LNCAP (cell line): Measurements from ENCODE around the gene ELF2.

Experiments used
- CTCF ChIP-seq: fragments of 450-650 bp; IDR thresholded peaks from 2 replicates; pipeline ENCODE4 v1.5.1; 2017; ENCODE audit warnings: mild to moderate bottlenecking

Gene ELF2

GRCh38 chr4:139146926-139147629 lies 29.9 kb downstream of the ELF2 start:
- no peak for TF ChIP-seq CTCF

- no peak for TF ChIP-seq CTCF
Measured at GRCh38 chr4:139145552-139145932, 31.5 kb downstream of the ELF2 start.

- TF ChIP-seq CTCF: no peak
Measured at GRCh38 chr4:139144911-139145551, 32.0 kb downstream of the ELF2 start.

GRCh38 chr4:139144161-139144859 lies 32.7 kb downstream of the ELF2 start:
- no peak for TF ChIP-seq CTCF

- TF ChIP-seq CTCF: no peak
Measured at GRCh38 chr4:139142980-139143379, 34.0 kb downstream of the ELF2 start.

GRCh38 chr4:139142087-139142486 lies 34.9 kb downstream of the ELF2 start:
- TF ChIP-seq CTCF: no peak

GRCh38 chr4:139137763-139138162 lies 39.3 kb downstream of the ELF2 start:
- TF ChIP-seq CTCF: no peak
